GM10266 (cell line): ENCODE results near the gene KIF4A.

Experiments
- DNase-seq: peaks from one replicate; pipeline ENCODE4 v3.0.0; 2012; ENCODE audit errors: extremely low spot score
- CTCF ChIP-seq: IDR thresholded peaks from 2 replicates; pipeline ENCODE4 v1.5.1; 2012; ENCODE audit warnings: mild to moderate bottlenecking, low read depth; ENCODE audit not compliant: control insufficient read depth, insufficient read depth; ENCODE audit errors: missing control alignments

KIF4A gene

GRCh38 chrX:70424801-70425200 lies 134.9 kb downstream of the KIF4A start:
- no peak for TF ChIP-seq CTCF
- no peak for DNase-seq

DNA sequence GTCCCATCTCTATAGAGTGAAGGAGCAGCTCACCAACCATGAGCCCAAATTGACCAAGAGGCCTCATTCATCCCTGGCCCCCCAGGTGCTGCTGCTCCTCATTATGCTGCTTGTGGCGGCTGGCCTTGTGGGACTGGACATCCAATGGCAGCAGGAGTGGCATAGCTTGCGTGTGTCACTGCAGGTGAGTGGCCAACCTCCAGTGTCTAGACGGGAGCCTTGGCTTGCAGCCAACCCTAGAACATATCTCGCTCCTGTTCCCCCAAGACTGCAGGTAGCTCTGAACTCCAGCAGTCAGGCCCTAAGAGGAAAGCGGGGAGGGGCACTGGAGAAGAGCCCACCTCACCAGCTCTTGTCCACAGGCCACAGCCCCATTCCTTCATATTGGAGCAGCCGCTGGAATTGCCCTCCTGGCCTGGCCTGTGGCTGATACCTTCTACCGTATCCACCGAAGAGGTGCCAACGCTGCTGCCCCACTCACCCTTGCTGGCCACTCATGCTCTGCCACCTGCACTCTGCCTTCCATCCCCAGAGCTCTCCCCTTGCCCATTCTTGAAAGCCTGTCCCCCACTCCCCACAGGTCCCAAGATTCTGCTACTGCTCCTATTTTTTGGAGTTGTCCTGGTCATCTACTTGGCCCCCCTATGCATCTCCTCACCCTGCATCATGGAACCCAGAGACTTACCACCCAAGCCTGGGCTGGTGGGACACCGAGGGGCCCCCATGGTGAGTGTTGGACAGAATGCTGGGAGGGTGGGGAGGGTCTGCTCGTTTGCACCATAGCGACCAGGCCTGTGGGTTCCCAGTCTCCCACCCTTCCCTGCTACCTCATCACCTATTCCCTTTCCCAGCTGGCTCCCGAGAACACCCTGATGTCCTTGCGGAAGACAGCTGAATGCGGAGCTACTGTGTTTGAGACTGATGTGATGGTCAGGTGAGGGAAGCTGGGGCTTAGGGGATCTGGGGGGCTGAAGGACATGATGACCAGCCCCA lies 136.7 kb downstream of the KIF4A start:
- TF ChIP-seq CTCF: no peak
- DNase-seq: no peak

DNA sequence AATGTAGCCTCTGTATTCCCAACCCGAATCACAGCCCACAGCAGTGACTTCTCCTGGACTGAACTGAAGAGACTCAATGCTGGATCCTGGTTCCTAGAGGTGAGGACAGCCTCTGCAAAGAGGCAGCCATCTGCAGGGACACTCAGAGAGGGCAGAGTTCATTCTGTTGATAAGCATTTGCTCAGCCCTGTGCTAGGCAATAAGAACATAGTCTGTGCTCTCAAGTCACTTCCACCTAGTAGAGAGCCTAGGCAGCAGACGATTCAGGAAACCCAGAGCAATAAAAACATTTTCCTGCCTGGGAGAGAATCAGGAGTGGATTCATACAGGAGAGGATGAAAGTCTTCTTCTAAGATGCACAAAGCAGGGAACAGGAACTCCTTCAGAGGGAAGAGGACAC lies 137.5 kb downstream of the KIF4A start:
- no peak for TF ChIP-seq CTCF

GRCh38 chrX:70429759-70430158 lies 139.9 kb downstream of the KIF4A start:
- DNase-seq: no peak
- TF ChIP-seq CTCF: no peak

More for the DNA sequence above, 137.5 kb downstream of the KIF4A start:
- DNase-seq: no peak

DNA sequence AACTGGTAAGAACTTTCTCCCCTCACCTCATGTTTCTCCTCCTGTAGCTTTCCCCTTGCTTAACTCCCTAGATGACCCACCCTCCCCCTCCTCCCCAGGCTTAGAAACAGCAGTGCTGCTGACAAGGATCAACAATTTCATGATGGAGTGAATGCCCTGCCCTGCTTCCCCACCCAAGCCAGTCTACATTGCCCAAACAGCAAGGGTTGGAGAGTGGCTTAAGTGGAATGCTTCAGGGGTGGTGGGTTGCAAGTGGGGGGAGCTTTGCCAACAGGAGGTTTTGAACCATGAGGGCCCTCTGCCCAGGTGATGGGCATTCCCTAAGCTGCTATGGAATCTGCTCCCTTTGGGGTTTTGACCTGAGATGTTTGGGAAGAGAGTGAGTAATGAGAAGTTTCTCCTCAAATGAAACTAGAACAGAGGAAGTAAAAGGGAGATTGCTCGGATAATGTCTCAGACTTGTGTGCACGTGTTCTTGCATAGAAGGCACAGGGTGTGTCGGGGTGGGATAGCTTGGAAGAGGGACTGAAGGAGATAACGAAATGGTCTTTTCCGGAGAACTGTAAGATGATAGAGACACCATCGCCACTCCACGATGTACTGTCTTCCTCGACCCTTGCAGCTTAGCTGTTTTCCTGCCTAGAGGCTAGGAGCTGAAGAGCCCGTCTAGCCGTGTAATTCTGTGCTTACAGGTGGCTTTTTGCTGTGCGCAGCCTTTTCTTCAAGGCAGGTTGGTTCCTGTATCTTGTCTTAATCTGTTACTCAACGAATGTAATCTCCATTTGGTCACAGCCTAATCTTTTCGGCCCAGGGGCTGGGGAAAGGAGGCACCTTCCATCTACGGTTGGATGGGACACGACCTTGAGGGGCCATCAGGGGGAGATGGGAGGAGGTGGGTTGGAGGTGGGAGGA lies 143.3 kb downstream of the KIF4A start:
- no peak for TF ChIP-seq CTCF
- DNase-seq: no peak

- DNase-seq: peak; percentile 71
- peak; percentile 75 for TF ChIP-seq CTCF
Observed at GRCh38 chrX:70433848-70434351, 144.0 kb downstream of the KIF4A start.
